ENCODE data around the gene CREBZF.
"Not testable (repeated sequence)": the region's sequence is repeated elsewhere in the genome, so short reads cannot be mapped to it uniquely, and the experiment has no call there.

CREBZF gene

DNA sequence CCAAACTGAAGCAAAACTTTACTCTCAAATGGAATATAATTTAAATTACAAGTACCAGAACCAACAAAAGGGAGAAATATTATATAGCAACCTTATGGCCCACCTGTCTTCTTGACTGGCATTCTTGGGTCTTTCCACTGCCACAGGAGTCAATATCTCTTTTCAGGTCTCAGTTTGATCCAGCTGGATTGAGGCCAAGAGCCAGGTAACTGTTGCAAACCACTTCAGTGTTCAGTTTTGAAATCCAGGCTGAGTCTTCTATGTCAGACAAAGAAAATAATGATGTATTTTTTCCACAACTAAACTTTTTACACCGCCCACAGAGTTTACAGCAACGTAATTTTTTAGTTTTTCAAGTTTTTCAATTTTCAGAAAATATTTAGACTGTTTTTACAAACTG, 38.4 kb downstream of the CREBZF start:
- no peak for DNase-seq (ENCODE audit: low spot score)

GRCh38 chr11:85620256-85620655, 44.7 kb downstream of the CREBZF start:
- DNase-seq (ENCODE audit: low spot score), result no peak

- DNase-seq (ENCODE audit: low spot score), result no peak
Observed at GRCh38 chr11:85619499-85619898, 45.4 kb downstream of the CREBZF start.

- not testable (repeated sequence) for DNase-seq (ENCODE audit: low spot score)
Observed at GRCh38 chr11:85611643-85612042, 53.3 kb downstream of the CREBZF start.
